CD4-positive, alpha-beta T cell treated with Interferon gamma for 1 hour (primary cell): ENCODE results near the gene TUBB4B.

Experiments
- DNase-seq: peaks from one replicate; pipeline ENCODE4 v3.0.0-alpha.2; 2020

TUBB4B gene

DNA sequence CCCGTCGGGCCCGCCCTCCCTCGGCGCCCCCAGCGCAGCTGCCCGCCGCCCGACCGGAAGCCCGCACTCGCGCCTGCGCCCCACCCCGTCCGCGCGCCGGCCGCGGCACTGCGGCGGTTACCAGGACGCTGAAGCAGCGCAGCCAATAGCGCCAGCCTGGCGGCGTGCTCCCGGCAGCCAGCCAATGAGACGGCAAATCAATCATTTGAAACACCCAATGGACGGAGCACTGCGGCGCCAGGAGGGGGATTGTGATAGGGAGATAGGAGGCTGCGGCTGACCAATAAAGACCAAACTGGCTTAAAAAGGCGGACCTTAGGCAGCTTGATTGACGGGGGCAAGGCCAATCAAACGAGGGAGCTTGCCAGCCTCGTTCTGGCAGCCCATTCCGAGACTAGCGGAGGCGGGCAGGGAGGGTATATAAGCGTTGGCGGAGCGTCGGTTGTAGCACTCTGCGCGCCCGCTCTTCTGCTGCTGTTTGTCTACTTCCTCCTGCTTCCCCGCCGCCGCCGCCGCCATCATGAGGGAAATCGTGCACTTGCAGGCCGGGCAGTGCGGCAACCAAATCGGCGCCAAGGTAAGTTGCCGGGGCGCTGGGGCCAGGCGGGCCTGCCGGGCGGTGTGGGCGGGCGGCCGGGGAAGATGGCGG, at the start of gene TUBB4B:
TUBB4B (plus strand) TSS at position 447 of the 649 bp plus-strand sequence; CDS start at position 521, 74 bp downstream.
- DNase-seq: peak; percentile 100

DNA sequence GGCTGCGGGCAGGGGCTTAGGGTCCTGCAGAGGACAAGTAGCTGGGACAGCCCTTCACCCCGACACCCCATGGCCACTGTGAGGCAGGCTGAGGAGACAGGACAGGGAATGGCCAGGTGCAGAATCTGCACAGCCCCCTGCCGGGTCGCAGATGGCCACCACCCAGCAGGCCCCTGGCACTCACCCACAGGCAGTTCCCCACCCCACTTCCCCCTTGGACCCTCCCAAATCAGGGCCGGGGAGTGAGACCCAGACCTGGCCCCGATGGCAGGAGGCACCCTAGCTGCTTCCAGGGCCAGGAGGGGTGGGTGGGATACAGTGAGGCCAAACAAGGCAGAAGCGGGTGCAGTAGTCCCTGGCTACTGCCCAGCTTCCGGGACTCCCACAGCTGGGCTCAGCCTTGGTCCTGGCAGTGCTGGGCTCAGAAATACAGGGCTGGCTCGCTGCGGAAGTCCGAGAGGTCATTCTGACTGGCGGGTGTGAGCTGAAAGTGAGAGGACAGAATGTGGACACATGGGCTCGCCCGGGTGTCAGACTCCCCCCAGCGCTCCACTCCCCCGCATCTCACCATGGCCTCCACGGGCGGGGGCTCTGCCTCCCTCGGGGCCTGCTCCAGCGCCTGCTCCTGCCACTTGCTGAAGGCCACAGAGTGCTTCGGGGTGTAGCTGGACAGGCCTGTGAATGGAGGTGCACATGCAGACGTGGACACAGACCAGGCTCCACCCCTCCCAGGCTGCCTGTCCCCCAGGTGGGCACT, 49.2 kb upstream of the TUBB4B start:
- DNase-seq: no peak

DNA sequence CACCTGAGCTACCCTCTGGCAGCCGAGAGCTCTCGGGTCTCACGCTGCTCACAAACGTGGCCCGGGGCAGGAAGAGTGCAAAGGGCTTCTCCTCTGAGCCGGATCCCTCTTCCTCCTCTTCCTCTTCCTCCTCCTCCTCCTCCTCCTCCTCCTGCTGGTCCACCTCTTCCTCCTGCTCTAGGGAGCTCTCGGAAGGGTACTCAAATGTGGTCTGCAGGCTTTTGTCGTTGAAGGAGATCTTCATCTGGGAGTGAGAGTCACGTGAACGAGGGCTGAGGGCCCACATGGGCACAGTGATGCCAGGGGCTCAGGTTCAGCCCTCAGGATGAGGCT, 48.7 kb upstream of the TUBB4B start:
- DNase-seq: no peak

DNA sequence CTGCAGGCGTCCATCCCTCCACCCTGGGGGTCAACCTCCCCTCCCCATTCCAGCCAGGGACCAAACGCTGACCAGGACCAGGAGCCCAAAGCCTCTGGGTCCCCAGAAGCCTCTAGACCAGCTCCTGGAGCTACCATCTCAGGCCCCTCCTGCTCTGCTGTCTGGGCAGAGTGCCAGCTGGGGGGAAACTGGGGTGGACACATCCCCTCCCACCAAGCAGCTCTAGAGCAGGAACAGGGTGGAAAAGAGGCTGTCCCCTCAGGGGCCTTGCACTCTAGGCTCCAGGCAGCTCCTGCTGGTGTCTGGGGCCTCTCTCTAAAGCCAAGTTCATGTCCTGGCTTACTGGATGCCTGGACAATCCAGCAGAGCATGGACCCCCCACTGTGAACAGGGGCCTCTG, 48.2 kb upstream of the TUBB4B start:
- no peak for DNase-seq

DNA sequence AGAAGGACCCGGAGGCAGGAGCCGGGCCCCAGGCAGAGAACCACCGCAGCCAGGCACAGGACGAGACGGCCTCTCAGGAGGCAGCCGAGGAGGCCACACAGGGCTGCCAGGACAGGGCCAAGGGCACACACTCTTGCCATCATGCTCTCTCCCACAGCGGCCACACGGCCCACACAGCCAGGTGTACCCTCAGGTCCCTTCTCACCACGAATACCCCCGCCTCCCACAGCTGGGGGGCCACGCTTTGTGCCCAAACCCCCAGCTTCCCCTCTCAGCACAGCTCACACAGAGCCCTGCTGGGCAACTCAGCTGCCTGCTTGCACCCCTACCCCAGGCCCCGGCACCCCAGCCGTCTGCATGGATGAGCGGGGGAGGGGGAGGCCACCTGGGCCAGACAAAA, 47.3 kb upstream of the TUBB4B start:
- DNase-seq: no peak

DNA sequence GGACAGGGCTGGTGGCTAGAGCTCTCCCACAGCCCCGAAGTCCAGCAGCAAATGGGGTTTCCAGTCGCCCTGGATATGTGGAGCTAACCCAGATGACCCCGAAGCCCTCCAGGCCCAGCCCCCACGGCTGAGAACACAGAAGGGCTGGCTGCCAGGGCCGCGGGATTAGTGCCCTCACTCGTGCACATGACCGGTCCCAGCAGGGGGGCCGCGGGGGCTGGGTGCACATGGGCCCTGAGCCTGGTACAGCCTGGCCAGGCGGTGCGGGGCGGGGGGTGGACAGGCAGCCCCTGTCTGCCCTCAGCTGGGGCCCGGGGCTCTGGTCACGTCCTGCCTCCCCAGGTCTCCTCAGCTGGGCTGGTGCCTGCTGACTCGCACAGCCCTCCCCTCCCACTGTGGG, 46.7 kb upstream of the TUBB4B start:
- no peak for DNase-seq

DNA sequence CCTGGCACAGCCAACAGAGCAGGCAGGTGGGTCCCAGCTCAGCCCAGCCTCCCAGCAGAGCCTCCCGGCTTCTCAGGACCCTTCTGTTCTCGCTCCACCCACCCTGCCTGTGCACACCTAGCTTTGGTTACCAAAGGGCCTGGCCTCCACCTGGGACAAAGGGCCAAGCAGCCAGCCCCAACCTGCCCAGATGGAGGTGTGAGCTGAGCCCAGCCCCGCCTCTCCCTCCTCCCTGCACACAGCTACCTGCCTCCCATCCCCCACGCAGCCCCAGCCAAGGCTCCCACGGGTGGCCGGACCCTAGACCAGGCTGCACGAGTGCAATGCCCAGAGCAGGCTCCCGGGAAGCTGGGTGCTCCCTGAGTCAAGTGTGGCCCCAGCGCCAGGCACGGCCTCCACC, 46.2 kb upstream of the TUBB4B start:
- DNase-seq: no peak

DNA sequence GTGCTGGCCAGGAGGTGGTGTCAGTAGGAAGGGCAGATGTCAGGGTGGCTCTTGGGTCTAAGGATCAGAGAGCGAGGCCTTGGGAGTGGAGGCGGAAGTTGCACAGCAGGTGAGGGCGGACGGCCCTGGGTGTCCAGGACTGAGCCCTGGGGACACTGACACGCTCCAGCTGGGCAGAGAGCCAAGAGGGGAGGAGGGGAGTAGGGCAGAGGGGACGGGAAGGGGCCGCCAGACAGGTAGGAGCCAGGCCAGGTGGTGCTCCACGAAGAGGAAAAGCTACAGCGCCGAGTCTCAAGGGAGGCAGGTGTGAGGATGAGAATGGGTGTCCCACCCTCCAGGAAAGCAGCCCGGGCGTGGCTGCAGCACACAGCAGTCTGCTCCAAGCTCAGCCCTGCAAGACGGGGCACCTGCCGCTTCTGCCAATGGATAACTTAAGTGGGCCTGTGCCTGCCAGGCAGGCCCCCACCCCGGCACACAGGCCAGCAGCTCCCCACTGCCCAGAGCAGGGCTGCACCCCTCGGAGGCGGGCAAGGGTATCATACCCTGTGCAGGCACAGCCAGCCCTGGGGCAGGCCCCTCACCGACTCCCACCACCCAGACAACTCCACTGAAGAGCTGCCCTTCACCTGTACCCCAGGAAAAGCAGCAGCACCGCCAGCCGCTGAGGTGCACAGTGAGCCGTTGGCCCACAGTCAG, 45.4 kb upstream of the TUBB4B start:
- DNase-seq: no peak

DNA sequence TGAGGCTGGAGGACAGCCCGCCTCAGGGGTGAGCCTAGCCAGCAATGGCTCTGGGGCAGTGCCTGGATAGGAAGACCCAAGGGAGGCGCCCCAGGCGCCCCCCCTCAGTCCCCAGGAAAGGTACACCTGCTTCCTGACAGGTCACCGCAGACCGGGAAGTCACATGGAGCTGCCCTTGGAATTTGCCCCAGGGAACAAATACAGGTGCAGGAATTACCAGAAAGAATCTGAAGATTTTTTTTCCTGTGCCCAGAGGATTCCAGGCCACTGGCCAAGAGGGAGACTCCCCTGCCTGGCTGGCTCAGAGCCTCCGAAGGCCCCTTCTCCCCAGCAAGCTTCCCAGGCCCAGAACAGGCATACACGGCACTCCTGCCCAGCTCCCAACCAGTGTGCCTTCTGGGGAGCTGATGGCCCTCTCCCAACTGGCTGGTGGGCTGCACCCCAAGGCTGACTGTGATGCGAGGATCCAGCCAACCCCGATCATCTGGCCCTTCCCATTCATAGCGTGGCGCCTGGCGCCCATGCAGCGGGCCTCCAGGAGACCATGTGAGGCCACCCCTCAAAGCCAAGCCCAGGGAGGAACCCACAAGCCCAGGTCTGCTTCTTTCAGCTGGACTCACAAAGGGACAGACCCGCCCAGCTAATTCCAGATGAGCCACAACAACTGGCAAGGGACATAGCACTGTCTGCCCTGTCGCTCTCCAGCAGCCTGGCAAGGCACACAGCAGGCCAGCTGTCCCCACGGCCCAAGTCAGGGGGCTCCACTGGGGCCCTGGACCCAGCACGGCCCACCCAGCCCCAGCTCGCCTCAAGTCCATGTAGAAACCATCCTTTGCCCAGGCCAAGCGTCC, 42.8 kb upstream of the TUBB4B start:
- no peak for DNase-seq

DNA sequence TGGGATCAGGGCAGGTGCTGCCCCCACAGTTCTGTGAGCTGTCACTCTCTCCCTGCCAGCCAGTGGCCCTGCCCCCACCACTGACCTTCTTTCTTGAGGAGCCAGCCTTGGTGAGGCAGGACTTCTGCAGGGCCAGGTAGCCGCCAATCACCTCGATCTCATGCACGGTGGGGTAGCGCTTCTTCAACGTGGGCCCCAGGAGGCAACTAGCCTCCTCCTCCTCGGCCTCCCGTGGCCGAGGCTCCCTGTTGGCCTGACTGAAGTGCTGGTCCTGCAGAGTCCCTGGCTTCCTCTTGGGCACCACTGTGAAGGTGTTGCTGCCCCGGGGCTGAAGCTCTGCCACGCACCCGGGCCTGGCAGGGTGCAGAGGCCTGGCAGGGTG, 42.2 kb upstream of the TUBB4B start:
- DNase-seq: no peak

DNA sequence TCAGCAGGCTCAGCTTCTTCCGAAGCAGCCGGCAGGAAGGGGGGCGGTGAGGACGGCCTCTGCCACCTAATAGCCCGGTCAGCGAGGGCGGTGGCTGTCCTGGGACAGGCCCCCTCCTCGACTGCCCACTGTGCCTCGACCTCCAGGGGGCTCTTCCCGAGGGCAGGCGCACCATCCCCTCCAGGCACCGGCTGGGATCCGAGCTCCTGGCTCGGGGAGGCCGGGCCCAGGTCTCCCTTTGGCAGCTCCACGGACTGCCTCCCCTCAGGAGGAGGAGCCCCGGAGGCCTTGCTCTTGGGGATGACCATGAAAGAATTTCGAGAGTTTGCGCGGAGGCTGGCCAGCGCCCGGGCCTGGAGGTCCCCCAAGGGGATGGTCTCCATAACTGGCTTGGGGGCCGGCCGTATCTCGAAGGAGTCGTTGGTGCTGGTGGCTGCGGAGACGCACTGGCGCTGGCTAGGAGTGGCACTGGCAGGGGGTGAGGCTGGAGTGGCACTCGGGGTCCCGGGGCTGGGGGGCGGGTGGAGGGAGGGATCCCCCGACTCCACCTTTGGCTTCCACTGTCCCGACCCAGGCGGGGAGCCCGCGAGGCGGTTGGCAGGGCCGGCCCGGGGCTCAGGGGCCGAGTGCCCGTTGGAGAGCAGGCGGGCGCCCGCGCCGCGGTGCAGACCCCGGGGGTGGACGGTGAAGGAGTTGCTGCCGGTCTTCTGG, 41.5 kb upstream of the TUBB4B start:
- DNase-seq: no peak

DNA sequence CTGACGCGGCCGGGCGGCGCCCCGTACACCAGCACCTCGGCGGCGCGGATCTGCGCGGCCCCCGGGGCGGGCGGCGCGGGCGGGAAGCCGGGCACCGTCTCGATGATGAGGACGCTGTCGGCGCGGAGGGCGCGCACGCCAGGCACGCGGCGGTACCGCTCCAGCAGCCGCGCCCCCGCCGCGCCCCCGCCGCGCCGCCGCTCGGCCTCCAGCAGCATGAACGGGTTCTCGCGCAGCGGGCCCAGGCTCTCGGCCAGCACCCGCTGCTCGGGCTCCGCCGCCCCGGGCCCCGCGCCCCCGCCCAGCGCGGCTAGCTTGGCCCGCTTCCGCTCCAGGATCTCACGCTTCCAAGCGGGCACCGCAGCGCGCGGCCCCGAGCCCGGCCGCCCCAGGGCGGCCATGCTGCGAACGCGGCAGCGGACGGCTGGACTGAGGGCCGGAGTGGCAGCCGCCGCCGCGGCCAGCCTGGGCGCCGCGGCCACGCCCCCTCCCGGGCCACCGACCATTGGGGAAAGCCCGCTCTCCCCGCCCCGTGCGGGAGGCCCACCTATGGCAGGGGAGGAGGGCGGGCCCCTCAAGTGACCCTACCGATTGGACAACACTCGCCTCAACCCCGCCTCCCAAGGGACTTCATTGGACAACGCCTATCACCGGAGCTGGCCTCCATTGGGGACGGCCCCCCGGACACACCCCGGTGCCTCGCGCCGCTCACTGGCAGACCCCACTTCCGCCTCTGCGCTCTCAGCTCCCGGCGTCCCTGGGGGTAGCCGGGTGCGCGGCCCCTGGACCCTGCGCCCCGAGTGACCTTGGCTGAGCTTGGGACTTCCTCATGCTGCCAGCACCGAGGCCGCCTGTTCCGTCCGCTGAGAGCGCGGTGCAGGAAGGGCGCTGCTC, 40.5 kb upstream of the TUBB4B start, which contains the start of gene TPRN:
TPRN (minus strand) TSS at position 431 of the 894 bp plus-strand sequence; CDS start at position 401, 30 bp downstream.
- peak; percentile 98 for DNase-seq

DNA sequence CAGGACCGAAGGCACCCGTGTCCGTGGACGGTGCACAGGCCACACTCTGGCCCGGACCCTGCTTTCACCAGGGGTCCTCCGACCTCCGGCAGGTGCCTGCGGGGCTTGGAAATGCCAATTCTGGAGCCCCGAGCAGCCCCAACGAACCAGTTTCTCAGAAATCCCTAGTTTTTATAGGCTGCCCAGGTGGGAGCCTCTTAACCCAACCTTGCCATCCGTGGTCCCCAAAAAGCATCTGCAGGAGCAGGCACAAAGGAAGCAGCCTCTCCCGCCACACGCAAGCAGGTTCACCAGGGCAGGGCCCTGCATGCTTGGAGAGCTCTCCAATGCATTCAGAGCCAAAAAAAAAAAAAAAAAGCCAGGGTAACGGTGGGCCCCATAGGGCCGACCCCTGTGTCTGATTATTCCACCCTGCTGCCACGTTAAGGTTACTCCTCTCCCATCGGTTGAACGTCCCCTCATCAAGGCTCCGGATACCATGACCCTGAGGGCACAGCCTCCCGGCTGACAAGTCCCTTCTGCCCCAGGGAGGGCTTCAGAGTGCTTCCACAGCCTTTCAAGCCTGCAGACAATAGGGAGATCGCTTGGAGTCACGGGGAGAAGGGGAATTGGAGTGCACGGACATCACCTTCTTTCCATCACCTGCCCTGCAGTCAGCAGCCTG, 39.8 kb upstream of the TUBB4B start:
- no peak for DNase-seq

DNA sequence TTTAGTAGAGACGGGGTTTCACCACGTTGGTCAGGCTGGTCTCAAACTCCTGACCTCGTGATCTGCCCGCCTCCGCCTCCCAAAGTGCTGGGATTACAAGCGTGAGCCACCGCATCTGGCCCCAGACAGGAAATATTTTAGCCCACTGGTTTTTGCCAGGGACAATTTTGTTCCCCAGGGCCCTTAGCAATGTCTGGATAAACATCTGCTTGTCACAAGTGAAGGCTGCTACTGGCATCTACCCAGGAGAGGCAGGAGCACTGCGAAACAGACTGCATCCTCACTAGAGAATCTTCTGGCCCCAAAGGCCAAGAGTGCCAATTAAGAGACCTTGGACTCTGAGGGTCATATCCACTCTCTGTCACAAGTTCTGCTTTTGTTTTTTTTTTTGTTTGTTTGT, 38.1 kb upstream of the TUBB4B start:
- no peak for DNase-seq

DNA sequence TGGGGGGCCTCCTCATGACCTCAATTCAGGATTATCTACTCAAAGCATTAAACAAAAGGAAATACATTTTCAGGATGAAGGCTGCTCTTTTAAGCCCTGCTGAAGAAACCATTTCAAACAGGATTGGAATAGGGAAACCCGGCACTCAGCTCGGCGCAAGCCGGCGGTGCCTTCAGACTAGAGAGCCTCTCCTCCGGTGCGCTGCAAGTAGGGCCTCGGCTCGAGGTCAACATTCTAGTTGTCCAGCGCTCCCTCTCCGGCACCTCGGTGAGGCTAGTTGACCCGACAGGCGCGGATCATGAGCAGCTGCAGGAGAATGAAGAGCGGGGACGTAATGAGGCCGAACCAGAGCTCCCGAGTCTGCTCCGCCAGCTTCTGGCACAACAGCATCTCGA, 36.4 kb upstream of the TUBB4B start:
- DNase-seq: no peak

DNA sequence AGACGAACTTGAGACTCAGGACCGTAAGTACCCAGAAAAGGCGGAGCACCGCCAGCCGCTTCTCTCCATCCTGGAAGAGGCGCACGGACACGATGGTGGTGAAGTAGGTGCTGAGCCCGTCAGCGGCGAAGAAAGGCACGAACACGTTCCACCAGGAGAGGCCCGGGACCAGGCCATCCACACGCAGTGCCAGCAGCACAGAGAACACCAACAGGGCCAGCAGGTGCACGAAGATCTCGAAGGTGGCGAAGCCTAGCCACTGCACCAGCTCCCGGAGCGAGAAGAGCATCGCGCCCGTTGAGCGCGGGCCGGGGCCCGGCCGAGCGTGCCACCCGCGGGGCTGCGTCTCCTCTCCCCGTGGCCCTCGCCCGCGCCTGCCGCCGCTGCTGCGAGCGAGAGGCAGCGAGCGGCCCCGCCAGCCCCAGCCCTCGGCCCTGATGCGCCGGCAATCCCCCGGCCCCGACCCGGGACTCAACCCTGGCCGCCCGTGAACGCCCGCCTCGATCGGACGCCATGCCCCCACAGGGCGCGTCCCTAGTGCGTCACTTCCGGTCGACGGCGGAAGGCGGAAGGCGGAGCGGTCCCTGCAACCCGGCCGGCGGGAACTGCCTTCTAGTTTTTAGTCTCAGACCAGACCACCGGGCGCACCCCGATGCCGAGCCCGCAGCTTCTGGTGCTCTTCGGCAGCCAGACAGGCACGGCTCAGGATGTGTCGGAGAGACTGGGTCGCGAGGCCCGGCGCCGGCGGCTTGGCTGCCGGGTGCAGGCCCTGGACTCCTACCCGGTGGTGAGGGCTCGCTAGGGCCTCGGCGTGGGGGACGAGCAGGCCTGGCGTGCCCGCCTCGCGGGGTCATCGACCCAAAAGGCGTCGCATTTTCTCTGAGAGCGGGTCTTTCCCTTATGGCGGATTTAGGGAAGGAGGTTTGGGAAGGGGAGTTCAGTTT, 35.7 kb upstream of the TUBB4B start, which contains the start of the genes NDOR1 and TMEM203:
NDOR1 (plus strand) TSS at position 575 of the 944 bp plus-strand sequence; CDS start at position 653, 78 bp downstream.
TMEM203 (minus strand) TSS at position 523 of the 944 bp plus-strand sequence; CDS start at position 289, 234 bp downstream.
- DNase-seq: peak; percentile 87

DNA sequence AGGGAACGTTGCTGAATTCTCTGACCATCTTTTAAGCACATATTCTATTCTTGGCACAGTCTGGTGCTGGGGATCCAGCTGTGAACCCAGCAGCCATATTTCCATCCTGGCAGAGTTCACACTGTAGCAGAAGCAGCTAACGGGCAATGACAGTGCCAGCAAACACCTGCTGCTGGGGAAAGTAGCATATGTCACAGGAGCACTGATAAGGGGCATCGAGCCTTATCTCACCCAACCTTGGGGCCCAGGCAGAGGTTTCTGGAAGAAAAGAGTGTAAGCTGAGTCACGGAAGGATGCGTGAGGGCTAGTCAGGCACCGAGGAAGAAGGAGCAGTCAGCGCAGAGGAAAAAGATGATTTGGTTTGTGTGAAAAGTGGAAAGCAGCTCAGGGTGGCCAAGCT, 34.5 kb upstream of the TUBB4B start:
- DNase-seq: no peak

DNA sequence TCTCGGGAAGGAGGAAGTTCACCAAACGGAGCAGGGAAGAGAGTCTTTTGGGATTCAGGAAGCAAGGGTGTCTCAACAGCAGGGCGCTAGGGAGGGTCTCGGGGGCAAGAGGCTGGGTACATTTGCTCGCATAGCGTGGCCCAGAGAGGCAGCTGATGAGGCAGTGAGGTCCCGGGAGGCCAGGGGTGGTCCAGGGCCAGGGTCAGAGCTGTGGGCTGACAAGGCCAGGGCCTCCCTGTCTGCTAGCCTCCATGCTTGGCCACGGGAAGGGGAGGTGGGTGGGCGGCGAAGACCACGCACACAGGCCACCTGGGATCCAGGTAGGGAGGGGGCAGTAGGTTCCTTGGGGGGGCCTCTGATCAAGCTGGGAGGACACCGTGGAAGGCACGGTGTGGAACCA, 29.6 kb upstream of the TUBB4B start:
- DNase-seq: no peak

DNA sequence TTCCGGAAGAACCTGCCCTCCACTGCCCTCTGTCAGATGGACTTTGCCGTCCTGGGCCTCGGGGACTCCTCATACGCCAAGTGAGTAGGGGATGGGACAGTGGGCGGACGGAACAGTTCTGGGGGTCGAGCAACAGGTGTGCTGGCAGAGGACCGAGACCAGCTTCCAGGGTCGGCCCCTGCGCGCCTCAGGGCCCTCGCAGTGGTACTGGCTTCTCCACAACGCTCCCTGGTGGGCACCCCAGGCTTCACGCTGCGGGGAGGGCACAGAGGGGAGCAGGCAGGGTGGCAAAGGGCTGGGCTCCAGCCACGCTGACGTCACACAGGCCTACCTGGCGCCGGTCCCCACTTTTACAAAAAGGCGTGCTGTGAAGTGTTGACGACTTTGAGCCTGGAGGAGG, 28.6 kb upstream of the TUBB4B start:
- no peak for DNase-seq
